ENCODE results near the gene VAV3.

GRCh38 chr1:107866870-107867269, 98.1 kb downstream of the VAV3 start:
- TF ChIP-seq EP300 (IDR thresholded peaks at IDR 0.05; ENCODE audit: low read depth in 2 of 2, low read length in 2 of 2) (no peak), EP300 (CRISPR knock-in tag; IDR thresholded peaks at IDR 0.05; ENCODE audit: borderline replicate concordance) (no peak), SOX6 (IDR thresholded peaks at IDR 0.05) (no peak), SOX6 (CRISPR knock-in tag; IDR thresholded peaks at IDR 0.05) (no peak), KLF15 (CRISPR knock-in tag; IDR thresholded peaks at IDR 0.05; ENCODE audit: borderline replicate concordance) (no peak), STAT5B (CRISPR knock-in tag; IDR thresholded peaks at IDR 0.05) (no peak), REST (IDR thresholded peaks at IDR 0.05; ENCODE audit: borderline replicate concordance in 1 of 2, low read depth in 1 of 2, low read length in 2 of 2) (no peak)
